HG02623 (cell line): Measurements from ENCODE around the gene ABHD16A.

Experiments
- ATAC-seq: cut with Tn5 transposase; IDR thresholded peaks from one replicate; pipeline ENCODE4 v1.9.1; 2021; ENCODE audit warnings: moderate library complexity; ENCODE audit not compliant: unreplicated experiment

ABHD16A gene

GRCh38 chr6:31663126-31663960 lies 39.8 kb downstream of the ABHD16A start:
- no peak for ATAC-seq

GRCh38 chr6:31662124-31662723 lies 40.9 kb downstream of the ABHD16A start:
- ATAC-seq: no peak

- ATAC-seq: no peak
These were observed 41.6 kb downstream of the ABHD16A start for GRCh38 chr6:31661262-31662123.

GRCh38 chr6:31660381-31661261 lies 42.5 kb downstream of the ABHD16A start, which contains the start of gene C6orf47:
Gene C6orf47, minus strand, starts transcription at chr6:31660778. Its CDS starts 831 bp downstream, at chr6:31659947.
- peak; percentile 53 for ATAC-seq

- ATAC-seq: no peak
These were observed 43.3 kb downstream of the ABHD16A start for GRCh38 chr6:31659649-31660380.

GRCh38 chr6:31658983-31659648 lies 44.0 kb downstream of the ABHD16A start:
- ATAC-seq: no peak

GRCh38 chr6:31658158-31658688 lies 44.9 kb downstream of the ABHD16A start:
- ATAC-seq: no peak

GRCh38 chr6:31657406-31658157 lies 45.5 kb downstream of the ABHD16A start:
- no peak for ATAC-seq

- ATAC-seq: no peak
These were observed 47.5 kb downstream of the ABHD16A start, which contains the start of gene APOM for GRCh38 chr6:31655349-31656237. Gene APOM, plus strand, starts transcription at chr6:31655894. Its CDS starts 73 bp downstream, at chr6:31655967.

- no peak for ATAC-seq
These were observed 48.4 kb downstream of the ABHD16A start for GRCh38 chr6:31654574-31655348.

GRCh38 chr6:31652925-31653724 lies 50.0 kb downstream of the ABHD16A start:
- ATAC-seq: peak; percentile 51

GRCh38 chr6:31651602-31652191 lies 51.4 kb downstream of the ABHD16A start:
- peak; percentile 19 for ATAC-seq

GRCh38 chr6:31645325-31645724 lies 57.8 kb downstream of the ABHD16A start:
- ATAC-seq: no peak

- no peak for ATAC-seq
These were observed 59.2 kb downstream of the ABHD16A start for GRCh38 chr6:31643818-31644454.
